Hypothalamus (tissue), 51 donors: Measurements from ENCODE around the gene NRTN.
"Not testable (repeated sequence)": the region's sequence is repeated elsewhere in the genome, so short reads cannot be mapped to it uniquely, and the experiment has no call there.

Source experiments
- DNase-seq, 51 donors: peaks; one replicate each; lab custom pipeline; 2025; lab: John Stamatoyannopoulos, UW

The NRTN gene

DNA sequence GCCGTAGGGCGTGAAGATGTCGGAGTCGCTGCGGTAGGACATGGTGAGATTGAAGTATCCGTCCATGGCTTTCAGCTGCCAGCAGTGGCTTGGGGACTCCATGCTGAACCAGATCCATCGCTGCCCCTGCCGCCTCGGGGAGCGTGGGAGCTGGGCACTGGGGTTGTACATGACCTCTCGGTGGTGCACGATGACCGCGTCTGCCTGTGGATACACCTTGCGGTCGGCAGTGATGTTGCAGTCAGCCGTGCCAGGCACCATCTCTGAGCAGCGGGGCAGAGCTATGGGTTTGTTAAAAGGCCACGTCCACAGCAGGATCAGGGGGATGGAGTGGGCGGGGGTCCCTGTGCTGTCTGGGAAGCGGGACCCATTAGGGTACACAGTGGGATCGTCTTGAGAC, 27.2 kb downstream of the NRTN start:
- no peak for DNase-seq

DNA sequence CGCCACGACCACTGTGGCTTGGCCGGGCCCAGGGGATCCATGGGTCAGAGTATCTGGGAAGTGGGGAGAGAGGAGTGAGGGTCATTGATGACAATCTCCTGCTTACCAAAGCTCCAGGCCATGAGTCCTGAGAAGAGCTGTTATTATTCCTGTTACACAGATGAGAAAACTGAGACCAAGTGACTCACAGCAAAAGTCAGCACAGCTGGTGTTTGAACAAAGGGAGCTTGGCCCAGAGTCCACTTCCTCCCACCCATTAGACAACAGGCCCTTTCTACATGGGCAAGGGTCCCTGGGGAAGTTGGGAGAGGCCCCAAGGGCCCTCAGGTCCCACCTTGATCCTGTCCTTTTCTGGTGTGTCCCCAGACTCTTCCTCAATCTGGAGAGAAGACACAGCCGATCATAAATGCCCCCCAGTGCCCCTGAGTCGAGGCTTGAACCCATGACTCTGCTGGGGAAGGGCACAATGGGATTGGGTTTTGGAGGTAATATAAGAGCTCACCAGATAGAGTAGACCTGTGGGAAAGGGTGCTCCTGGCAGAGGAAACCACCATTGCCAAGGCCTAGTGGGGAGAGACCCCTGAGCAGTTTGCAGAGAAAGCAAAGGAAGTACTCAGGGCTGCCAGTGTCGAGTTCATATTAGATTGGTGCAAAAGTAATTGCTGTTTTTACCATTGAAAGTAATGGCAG, 27.8 kb downstream of the NRTN start:
- DNase-seq, result no peak

DNA sequence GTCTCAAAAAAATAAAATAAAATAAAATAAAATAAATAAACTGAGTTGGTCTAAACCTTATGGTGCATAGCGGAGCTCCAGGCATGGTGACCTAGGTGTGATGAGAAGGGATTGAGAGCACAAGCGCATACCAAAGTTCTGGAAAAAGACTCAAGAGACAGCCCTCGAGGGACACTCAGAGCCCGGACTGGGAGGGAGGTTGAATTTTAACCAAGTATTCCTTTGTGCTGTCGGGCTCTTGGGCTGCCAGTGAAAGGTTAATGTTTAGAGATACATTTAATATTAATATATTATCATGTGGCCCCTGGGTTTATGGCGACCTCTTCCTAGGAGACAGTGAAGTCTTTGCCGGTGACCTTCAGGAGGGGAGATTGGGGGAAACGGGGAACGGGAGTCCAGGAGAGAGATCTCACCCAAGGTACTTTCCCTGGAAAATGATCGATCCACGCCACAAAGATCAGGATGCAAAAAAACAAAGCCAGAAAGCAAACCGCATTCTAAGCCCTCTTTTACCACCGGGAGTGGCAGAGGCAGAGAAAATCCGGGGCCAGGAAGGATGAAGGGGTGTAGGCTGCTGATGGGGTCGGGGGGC, 33.0 kb downstream of the NRTN start:
- DNase-seq, result no peak

DNA sequence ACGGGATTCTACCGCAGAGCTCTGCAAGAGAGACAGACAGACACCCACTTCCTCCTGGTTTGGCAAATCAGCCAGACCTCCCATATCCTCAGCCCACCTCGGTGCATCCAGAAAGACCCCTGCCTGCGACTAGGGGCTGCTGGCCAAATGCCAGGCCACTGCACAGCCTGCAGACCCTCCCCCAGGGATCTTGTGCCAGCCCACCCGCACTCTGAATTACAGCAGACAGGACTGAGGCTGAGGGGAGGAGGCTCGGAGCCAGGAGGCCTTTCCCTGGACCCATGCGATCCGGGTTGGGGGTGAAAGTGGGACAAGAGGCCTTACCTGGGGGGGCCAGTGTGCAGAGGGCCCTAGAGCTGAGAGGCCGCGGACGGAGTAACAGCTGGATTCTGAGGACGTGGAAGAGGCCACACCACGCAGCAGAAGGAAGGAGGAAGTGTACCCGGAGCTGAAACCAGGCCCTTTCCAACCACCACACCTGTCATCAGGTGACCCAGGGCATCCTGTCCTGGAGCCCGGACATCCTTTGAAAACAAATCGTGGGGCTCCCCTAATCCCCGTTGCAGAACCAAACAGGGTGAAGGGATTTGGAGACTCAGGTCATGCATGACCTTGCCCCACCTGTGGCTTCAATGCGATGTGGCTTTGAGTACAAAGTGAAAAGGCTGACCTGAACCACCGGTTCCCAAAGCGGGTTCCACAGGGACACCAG, 33.6 kb downstream of the NRTN start:
- DNase-seq, result no peak

DNA sequence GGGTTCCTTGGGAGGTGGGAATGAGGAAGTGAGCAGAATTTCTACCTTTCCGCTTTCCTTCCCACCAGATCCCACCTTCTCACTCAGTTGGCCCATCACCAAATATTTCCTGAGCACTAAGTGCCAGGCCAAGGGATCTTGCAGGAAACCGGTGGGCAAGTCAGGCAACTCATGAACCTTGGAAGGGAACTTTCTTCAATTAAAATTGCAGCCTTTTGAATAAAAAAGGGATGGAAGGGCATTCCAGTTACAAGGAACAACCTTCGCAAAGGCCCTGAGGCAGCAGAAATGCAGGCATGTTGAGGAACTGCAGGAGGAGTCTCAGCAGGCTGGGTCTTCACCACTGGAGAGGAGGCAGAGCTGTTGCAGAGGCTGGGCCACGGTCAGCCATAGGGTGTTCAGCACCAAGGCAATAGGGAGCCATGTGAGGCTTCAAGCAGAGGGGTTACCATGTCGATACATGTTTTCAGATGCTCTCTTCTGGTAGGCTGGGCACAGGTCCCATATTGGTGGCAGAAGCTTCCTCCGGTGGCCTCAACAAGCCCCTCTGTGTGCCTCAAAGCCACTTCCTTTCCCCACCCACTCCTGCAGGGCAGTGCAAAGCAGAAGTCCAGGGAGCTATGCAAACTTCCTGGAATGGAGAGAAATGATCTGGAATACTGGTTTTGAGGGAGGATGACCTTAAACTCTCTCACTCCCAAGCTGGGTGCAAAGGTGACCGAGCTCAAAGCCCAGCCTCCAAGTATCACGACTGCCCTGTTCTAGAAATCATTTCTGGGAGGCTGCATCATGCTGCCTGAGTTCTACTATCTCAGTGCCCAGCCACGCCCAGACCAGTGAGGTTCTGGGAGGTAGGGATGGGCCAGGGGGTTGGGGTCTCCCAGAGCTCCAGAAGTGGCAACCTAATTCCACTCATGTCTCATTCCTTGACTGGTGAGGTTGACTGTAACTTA, 34.5 kb downstream of the NRTN start, which contains the start of gene FUT6:
Gene FUT6, minus strand, starts transcription at position 638 of the 953 bp plus-strand sequence. CDS start 7,135 bp downstream, outside the sequence.
- DNase-seq, result no peak

DNA sequence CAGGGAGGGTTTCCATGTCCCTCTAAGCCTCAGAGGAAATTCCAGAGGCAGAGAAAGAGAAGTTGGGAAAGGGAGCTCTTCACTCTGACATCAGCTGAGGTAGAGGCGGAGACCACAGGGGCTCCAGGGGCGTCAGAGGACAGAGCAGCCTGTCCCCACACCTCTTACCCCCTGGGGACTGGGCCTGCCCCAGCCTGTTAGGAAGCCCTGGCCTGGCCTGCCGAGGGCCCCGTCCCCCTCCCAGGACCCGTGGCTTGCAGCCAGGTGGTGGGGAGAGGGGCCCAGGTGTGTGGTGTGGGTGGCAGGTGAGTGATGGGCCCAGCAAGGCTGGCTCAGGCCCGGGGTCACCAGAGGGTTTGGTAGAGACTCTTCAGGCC, 36.9 kb downstream of the NRTN start:
- not testable (repeated sequence) for DNase-seq

DNA sequence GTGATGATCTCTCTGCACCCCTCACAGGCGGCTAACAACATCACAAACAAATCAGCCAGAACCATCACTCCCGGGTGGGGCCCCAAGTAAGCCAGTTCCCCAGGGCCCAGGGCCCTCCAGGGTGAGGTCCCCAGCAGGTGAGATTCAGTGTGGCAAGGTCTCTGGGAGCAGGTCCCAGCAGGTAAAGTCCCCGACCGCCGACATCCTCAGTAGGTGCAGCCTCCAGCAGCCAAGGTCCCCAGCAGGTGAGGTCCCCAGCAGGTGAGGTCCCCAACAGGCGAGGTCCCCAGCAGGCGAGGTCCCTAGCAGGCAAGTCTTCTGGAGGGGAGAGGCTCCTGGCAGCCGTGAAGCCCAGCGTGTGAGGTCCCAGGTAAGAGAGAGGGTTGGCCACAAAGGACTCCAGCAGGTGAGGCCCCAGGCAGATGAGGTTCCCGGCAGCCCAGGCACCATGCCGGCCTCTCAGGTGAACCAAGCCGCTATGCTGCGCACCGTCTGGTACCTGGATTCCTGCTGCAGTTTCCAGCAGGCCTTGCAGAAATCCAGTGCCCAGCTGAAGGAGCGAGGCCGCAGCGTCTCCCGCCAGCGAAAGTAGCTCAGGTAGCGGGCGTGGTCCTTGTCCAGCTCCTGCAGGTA, 38.5 kb downstream of the NRTN start:
- no peak for DNase-seq

DNA sequence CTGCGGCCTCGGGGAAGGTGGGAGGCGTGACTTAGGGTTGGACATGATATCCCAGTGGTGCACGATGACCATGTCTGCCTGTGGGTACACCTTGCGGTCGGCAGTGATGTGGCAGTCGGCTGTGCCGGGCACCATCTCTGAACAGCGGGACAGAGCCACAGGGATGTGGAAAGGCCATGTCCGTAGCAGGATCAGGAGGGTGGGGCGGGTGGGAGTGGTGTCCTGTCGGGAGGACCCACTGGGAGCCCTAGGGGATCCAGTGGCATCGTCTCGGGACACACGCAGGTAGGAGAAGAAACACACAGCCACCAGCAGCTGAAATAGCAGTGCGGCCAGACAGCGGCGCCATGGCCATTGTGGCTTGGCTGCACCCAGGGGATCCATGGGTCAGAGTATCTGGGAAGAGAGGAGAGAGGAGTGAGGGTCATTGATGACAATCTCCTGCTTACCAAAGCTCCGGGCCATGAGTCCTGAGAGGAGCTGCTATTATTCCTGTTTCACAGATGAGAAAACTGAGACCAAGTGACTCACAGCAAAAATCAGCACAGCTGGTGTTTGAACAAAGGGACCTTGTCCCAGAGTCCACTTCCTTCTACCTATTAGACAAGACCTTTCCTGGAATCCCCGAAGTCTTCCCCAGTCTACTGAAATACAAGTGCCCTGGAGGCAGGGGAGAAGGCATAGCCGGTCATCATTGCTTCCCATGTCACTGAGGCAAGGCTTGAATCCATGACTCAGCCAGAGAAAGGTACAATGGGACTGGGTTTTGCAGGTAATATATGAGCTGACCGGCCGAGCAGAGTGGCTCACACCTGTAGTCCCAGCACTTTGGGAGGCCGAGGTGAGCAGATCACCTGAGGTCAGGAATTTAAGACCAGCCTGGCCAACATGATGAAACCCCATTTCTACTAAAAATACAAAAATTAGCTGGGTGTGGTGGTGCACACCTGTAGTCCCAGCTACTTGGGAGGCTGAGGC, 39.9 kb downstream of the NRTN start:
- no peak for DNase-seq

DNA sequence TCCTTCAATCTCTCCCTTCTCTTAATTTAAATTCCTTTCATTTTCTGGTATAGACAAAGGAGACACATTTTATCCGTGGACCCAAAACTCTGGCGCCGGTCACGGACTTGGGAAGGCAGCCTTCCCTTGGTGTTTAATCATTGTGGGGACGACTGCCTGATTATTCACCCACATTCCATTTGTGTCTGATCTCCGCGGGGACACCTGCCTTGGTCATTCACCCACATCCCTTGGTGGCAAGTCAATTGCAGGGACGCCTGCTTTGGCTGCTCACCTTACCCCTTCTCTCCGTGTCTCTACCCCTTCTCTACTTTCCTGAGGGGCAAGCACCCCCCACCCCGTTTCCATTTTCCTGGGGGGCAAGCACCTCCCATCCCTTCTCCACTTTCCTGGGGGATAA, 43.0 kb downstream of the NRTN start:
- DNase-seq, result not testable (repeated sequence)

DNA sequence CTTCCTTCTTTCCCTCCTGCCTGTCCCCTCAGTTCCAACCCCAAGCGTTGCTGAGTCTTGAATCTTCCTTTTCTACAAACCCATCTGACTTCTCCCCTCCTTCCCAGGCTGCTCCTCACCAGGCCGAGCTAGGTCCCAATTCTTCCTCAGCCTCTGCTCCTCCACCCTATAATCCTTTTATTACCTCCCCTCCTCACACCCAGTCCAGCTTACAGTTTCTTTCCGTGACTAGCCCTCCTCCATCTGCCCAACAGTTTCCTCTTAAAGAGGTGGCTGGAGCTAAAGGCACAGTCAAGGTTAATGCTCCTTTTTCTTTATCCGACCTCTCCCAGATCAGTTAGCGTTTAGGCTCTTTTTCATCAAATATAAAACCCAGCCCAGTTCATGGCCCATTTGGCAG, 43.8 kb downstream of the NRTN start:
- DNase-seq, result not testable (repeated sequence)

DNA sequence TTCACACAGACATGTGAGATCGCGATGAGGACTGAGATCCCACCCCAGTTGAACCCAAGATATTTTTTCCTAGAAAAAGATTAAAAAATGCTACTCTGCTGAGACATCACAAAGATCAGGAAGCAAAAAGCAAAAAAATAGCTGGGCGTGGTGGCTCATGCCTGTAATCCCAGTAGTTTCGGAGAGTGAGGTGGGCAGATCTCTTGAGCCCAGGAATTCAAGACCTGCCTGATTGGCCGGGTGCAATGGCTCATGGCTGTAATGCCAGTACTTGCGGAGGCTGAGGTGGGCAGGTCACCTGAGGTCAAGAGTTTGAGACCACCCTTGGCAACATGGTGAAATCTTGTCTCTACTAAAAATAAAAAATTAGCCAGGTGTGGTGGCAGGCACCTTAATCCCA, 45.3 kb downstream of the NRTN start:
- no peak for DNase-seq

DNA sequence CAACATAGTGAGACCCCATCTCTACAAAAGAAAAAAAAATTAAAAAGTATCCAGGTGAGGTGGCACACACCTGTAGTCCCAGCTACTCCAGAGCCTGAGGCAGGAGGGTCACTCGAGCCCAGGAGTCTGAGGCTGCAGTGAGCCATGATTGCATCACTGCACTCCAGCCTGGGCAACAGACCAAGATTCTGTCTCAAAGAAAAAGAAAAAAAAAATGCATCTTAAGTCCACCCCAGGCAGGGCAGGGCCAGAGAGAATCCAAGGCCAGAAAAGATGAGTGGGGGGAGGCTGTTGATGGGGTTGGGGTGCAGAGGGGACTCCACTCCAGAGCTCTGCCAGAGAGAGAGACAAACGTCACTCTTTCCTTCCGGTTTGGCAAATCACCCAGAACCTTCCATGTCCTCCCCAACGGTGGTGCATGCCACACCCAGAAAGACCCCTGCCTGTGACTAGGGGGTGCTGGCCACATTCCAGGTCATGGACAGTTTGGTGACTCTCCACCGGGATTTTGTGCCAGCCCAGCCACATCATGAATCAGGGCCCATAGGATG, 46.0 kb downstream of the NRTN start:
- DNase-seq, result peak in 4 of 51 donors; percentile 3 to 17 (median 7)

DNA sequence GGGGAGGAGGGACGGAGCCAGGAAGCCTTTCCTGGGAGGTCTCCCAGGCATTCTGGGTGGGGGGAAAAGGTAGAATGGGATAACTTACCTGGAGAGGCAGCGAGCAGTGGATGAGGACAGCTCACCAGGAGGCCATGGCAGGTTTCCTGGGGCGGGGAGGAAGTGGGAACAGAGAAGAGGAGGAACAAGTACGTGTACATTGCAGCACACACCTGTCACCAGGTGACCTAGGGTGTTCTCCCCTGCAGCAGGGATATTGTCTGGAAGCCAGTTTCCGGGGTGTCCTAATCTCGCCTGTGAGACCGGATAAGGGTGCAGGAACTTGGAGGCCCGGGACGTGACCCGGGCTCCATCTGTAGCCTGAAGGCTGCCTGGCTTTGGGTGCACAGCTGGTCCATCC, 46.4 kb downstream of the NRTN start, which contains the start of gene FUT3:
Gene FUT3, minus strand, starts transcription at position 148 of the 400 bp plus-strand sequence.
- no peak for DNase-seq

DNA sequence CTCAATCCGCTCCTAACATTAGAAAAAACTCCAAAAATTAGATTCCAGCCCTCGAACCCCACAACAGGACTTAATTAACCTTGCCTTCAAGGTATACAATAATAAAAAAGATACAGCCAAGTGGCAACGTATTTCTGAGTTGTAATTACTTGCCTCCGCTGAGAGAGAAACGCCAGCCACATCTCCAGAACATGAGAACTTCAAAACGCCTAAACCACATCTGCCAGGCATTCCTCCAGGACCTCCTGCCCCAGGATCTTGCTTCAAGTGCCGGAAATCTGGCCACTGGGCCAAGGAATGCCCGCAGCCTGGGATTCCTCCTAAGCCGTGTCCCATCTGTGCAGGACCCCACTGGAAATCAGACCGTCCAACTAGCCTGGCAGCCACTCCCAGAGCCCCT, 49.3 kb downstream of the NRTN start:
- not testable (repeated sequence) for DNase-seq

DNA sequence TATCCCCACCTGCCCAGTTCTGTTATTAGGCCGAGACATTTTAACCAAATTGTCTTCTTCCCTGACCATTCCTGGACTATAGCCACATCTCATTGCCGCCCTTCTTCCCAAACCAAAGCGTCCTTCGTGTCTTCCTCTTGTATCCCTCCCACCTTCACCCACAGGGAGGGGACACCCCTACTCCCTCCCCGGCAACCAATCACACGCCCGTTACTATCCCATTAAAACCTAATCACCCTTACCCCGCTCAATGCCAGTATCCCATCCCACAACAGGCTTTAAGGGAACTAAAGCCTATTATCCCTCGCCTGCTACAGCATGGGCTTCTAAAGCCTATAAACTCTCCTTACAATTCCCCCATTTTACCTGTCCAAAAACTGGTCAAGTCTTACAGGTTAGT, 50.3 kb downstream of the NRTN start:
- not testable (repeated sequence) for DNase-seq

DNA sequence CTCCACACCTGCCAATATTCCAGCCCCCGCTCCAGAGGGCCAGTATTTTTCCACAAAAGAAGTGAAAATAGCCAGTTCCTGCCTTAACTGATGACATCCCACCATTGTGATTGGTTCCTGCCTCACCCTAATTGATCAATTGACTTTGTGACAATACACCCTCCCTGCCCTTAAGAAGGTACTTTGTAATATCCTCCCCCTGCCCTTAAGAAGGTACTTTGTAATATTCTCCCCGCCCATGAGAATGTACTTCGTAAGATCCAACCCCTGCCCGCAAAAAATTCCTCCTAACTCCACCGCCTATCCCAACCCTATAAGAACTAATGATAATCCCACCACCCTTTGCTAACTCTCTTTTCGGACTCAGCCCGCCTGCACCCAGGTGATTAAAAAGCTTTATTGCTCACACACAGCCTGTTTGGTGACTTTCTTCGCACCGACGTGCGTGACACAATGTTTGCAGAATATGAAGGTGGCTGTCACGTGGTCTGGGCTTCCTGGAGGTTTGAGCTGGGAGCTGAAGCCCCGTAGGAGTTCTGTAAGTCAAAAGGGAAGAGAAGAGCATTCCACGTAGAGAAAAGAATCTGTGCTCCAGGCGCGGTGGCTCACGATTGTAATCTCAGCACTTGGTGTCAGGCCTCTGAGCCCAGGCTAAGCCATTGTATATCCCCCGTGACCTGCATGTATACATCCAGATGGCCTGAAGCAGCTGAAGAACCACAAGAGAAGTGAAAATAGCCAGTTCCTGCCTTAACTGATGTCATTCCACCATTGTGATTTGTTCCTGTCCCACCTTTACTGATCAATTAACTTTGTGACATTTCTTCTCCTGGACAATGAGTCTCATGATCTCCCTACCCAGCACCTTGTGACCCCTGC, 52.6 kb downstream of the NRTN start:
- DNase-seq, result no peak

DNA sequence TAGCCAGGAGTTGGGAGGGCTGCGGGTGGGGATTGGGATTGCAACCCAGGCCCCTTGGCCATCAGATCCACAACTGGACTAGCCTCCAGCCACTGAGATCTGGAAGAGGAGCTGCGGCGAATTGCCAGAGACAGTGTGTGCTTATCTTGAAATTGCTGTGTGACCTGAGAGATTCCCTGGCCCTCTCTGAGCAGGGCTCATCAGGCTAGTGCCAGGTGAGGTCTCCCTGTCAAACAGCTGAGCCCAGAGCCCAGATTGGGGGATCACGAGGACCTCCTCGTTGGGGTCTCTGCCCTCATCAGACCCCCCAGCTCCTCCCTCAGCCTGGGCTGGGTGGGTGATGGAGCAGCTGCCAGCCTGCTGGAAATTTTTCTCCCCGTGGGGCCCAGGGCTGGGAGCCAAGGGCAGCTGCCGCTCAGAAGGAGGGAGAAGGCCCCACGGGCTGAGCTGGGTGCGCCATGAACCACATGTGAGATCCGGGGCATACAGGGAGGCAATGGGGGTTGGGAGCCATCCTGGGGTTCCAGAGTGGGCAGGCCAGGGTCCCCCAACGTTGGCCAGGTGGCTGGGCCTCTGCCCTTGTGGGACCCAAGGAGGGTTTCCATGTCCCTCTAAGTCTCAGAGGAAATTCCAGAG, 58.3 kb downstream of the NRTN start:
- no peak for DNase-seq
